AG10803 (cell line): ENCODE measurements around the gene ENDOG.

Experiments used
- DNase-seq: peaks from one replicate; pipeline ENCODE4 v3.0.0; 2010; ENCODE audit warnings: low read depth
- H3K4me3 ChIP-seq: 2 replicates; pipeline ENCODE4 v1.5.1; 2011; ENCODE audit warnings: mild to moderate bottlenecking, low read length, control low read depth
- TF ChIP-seq, protein P1 (sequence below): conservative IDR thresholded peaks from 2 replicates; pipeline ENCODE4 v1.5.1; 2011; ENCODE audit warnings: mild to moderate bottlenecking, low read length, control low read depth, inconsistent platforms

Gene ENDOG

GRCh38 chr9:128802482-128802881 lies 15.8 kb upstream of the ENDOG start:
- H3K4me3 ChIP-seq: no peak overlapping the region
- TF ChIP-seq, protein P1, sequence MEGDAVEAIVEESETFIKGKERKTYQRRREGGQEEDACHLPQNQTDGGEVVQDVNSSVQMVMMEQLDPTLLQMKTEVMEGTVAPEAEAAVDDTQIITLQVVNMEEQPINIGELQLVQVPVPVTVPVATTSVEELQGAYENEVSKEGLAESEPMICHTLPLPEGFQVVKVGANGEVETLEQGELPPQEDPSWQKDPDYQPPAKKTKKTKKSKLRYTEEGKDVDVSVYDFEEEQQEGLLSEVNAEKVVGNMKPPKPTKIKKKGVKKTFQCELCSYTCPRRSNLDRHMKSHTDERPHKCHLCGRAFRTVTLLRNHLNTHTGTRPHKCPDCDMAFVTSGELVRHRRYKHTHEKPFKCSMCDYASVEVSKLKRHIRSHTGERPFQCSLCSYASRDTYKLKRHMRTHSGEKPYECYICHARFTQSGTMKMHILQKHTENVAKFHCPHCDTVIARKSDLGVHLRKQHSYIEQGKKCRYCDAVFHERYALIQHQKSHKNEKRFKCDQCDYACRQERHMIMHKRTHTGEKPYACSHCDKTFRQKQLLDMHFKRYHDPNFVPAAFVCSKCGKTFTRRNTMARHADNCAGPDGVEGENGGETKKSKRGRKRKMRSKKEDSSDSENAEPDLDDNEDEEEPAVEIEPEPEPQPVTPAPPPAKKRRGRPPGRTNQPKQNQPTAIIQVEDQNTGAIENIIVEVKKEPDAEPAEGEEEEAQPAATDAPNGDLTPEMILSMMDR: no peak
- no peak for DNase-seq

DNA sequence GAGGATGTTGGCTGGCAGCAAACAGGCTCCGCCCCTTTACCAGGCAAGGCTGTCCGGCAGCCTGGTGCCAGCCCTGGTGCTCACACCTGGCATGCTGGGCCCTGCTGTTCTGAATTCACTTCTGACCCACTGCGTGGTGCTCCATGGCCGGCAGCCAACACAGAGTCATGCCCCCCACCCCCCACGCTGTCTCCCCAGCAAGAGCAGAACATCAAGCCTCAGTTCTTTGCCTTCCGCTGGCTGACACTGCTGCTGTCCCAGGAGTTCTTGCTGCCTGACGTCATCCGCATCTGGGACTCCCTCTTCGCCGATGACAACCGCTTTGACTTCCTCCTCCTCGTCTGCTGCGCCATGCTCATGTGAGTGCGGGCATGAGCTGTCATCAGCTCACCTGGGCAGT lies 12.6 kb upstream of the ENDOG start:
- TF ChIP-seq, protein P1: no peak
- DNase-seq: no peak
- no peak overlapping the region for H3K4me3 ChIP-seq

- H3K4me3 ChIP-seq: no peak overlapping the region
- TF ChIP-seq, protein P1: no peak
- no peak for DNase-seq
These were observed 10.5 kb upstream of the ENDOG start for GRCh38 chr9:128807827-128808226.

DNA sequence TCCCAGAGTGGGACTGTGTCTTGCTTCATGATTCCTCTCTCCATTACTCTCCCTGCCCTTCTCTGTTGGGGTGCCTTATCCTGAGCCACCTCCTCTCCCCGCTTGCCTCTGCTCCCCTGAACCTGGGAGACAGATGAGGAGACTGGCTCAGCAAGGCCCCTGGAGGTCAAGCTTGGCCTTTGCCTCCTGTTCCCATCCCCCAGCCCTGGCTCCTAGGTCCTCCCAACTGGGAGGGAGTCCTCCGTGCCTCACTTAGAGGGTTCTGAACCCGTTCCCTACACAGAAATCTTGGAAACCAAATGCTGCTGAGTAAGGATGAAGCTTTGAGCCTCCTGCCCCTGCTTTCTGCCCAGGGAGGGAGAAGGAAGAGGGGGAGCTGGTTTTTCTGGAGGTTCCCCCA lies 9.8 kb upstream of the ENDOG start:
- H3K4me3 ChIP-seq: no peak overlapping the region
- TF ChIP-seq, protein P1: no peak
- DNase-seq: no peak

DNA sequence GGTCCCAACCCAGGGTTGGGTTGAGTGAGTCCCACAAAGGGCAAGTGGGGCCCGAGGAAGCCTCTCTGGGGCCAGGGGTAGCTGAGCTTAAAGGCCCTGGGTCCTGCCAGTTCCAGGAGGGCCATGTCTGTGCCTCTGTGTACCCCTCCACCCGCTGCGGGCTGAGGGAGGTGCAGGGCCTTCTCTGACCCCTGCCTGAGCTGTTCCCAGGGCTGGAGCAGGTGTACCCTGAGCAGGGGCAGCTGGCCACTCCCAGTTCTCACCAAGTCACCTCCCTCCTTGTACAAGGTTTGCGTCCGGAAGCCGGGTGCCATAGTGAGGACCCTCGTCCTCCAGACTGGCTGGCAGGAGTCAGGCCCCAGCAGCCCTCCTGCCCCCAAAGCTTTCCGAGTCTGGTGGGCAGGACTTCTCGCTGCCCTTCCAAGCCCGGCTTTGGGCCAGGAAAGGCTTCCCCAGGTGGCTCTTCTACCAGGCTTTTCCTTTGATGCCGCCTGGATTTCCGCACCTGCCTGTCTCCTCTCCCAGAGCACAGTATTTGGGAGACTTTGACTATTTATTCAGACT lies 9.2 kb upstream of the ENDOG start:
- TF ChIP-seq, protein P1: no peak
- no peak for DNase-seq
- no peak overlapping the region for H3K4me3 ChIP-seq

- H3K4me3 ChIP-seq: no peak overlapping the region
- TF ChIP-seq, protein P1: no peak
- no peak for DNase-seq
These were observed 8.5 kb upstream of the ENDOG start for GRCh38 chr9:128809831-128810230.

DNA sequence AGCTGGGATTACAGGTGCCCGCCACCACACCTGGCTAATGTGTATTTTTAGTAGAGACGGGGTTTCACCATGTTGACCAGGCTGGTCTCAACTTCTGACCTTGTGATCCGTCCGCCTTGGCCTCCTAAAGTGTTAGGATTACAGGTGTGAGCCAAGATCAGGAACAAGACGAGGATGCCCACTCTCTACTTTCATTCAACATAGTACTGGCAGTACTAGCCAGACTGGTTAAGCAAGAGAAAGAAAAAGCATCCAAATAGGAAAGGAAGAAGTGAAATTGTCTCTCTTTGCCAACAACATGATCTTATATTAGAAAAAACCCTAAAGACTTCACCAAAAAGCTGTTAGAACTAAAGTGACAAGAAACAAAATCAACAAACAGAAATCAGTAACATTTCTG lies 7.4 kb upstream of the ENDOG start:
- H3K4me3 ChIP-seq: no peak overlapping the region
- TF ChIP-seq, protein P1: no peak
- no peak for DNase-seq
